UCSD-AML1 (cell line): ENCODE results near the gene RAD18.

Experiments used
- DNase-seq: peaks from one replicate; lab custom pipeline; 2025; ENCODE audit not compliant: unreplicated experiment; lab: John Stamatoyannopoulos, UW

The RAD18 gene, protein sequence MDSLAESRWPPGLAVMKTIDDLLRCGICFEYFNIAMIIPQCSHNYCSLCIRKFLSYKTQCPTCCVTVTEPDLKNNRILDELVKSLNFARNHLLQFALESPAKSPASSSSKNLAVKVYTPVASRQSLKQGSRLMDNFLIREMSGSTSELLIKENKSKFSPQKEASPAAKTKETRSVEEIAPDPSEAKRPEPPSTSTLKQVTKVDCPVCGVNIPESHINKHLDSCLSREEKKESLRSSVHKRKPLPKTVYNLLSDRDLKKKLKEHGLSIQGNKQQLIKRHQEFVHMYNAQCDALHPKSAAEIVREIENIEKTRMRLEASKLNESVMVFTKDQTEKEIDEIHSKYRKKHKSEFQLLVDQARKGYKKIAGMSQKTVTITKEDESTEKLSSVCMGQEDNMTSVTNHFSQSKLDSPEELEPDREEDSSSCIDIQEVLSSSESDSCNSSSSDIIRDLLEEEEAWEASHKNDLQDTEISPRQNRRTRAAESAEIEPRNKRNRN

DNA sequence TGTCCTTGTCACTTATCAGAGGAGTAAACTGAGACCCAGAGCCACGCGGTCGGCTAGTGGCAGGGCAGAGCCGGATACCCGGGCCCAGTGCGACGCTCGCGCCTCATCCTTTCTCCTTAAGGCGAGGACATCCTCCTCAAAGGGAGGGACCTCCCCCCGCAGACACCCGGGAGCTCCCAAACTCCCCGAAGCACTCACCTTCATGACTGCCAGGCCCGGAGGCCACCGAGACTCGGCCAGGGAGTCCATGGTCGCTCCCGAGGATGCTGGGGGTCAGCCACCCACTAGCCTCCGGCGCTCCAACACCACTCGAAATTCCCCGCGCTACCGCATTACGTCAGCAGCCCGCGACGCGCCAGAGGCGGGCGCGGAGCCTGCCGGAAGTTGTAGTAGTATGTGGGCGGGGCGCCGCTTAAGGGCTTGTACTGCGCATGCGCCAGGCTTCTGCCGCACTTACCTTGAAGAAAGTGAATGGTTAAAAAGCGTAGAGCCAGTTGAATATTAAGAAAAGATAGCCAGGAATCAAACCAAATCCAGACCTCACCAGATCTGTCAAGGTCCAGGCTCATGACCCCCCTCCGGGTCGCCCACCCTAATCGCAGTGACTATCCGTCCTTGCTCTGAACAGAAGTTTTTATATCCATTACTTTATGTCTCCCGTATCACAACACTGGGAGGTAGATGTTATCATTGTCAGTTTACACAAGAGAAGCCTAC, at the start of gene RAD18:
Gene RAD18, minus strand, starts transcription at position 336 of the 717 bp plus-strand sequence. Its CDS starts 87 bp downstream, at position 249.
- peak; percentile 92 for DNase-seq

- DNase-seq, result no peak
Measured at GRCh38 chr3:9012521-9012920, 49.2 kb upstream of the RAD18 start.

DNA sequence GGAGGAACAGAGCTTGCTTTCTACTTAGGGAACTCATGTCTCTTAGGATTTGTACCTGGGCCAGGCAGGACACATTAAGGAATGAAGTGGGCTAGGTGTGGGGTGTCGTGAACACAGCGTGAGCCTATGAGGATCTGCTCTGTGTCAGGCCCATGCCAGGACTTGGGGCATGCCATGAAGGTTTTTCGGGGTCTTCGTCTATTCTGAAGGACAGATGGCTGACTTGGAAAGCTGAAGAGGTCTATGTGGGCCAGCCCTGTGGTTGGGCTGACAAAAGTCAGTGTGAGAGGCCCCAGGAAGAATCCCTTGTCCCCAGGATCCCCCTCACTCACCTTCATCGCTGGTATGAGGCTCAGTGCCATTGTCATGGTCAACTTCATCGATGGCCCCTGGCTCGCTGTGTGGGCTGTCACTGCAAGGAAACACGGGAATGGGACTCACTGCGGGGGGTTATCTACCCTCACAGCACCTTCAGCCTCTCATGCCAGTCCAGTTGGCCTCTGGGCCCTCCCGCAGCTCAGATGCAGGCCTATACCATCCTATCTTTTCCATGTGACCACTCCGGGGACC, 46.8 kb upstream of the RAD18 start:
- no peak for DNase-seq

DNA sequence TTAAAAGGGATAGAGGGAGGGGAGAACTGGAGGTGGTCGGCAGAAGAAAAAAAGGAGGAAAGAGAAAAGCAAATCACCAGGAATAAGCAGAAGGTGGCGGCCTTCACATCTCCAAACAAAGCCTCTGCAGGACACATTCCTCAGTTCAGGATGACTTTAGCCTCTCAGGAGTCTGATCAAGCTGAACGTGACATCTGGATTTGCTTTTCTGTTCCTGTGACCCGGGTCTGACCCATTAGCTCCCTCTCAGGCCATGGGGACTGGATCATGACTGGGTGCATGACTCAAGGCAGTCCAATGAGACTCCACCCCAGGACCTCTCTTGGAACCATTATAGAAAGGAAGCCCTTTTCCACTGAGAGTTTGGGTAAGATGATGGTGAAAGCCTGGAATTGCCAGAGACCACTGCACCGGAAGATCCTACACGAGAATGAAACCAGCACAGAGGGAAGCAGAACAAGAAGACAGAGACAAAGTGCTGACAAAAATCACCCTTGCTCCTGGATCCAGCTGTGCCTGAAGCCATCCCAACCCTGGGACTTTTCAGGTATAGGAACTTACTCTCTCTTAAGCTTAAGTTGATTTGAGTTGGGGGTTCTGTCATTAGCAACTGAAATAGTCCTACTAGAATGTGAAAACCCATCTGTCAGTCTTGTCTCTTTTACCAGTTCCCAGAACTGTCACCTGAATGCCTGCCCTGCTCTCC, 45.4 kb upstream of the RAD18 start:
- DNase-seq, result no peak

GRCh38 chr3:9007928-9008327, 44.7 kb upstream of the RAD18 start:
- DNase-seq, result no peak

DNA sequence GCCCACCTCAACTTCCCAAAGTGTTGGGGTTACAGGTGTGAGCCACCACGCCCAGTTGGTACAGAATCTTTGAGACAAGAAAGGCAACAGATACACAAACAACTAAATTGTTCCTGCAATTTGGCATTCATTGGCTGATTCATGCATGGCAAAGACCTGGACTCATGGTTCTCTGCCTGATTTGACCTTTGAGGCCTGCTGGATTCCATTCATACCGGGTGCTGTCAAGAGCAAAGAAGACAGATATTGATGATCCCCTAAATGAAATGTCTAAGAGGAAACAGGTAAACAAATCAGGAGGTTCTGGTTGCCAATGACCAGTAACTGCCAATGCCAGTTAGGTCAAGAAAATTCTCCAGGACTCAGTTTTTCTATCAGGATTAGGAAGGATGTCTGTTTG, 43.9 kb upstream of the RAD18 start:
- no peak for DNase-seq

- no peak for DNase-seq
Measured at GRCh38 chr3:9000041-9000440, 36.8 kb upstream of the RAD18 start.

- no peak for DNase-seq
Measured at GRCh38 chr3:8997151-8997550, 33.9 kb upstream of the RAD18 start.

DNA sequence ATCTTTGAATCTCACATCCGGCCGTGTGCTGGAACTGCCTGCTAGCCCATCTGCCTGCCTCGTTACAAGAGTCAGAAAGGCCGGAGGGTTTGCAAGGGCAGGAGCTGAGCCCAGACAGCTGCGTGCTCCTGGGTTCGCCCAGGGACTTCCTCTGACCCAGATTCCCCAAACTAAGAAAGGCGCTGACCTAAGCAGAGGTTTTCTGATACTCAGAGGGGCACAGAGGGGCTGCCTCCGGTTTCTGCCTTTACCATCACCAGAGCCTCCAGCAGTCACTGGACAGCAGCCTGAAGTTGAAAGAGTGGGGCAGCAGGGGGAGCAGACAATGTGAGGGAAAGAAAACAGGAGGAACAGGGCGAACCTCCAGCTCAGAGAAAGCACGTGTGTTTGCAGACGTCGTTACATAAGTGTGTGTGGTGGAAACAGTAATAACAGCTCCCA, 33.4 kb upstream of the RAD18 start:
- no peak for DNase-seq

GRCh38 chr3:8996216-8996615, 32.9 kb upstream of the RAD18 start:
- no peak for DNase-seq

GRCh38 chr3:8994226-8994625, 31.0 kb upstream of the RAD18 start:
- DNase-seq, result no peak

DNA sequence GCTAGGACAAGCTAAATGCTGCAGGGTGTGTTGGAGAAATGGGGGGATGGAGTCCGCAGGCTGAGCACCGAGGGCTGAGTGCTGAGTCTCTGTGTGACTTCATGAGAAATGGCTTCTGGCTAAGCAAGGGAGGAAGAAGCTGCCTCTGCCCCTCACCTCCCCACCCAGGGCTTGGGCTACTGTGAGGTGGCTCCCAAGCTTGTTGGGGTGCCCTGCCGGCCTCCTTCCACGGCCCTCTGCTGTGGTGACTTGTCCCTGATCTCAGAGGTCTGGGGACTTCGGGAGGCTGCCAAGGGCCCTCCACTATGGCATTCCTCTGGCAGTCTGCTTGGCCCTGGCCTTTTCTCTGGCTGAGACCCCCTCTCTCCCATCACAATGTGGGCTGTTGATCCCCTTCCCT, 30.1 kb upstream of the RAD18 start:
- no peak for DNase-seq

DNA sequence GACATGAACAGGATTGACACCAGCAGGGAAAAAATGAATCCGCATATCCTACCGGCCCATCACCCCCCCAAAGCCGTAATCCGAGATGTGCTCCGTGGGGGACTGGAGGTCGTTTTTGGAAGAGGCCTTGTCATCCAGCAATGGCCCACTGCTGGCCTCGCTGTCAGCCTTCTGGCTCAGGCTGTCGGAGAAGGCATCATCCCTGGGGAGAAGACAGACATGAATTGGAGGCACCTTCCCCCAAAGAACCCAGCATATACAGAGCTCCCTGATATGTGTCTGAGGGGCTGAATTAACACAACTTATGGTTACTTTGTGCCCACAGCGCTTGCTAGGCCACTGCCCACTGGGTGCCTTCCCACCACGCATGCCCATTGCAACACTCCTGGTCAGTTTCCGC, 29.6 kb upstream of the RAD18 start:
- DNase-seq, result no peak

DNA sequence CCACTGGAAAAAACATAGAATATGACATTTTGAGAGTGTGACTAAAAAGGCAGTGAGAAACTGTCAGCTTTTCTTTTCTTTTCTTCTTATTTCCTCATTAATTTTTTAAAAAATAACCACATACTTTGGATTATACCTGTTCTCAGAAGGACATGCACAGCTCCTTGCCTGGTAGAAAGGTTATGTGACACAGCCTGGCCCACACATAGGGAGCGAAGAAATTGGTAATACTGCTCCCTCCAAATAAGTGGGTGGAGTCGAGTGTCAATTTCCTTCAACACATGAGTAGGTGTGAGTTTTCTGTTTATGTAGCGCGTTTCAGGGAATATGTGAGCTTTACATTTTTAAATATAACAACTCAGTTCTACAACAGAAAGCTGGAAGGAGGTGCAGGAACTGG, 28.9 kb upstream of the RAD18 start:
- no peak for DNase-seq

DNA sequence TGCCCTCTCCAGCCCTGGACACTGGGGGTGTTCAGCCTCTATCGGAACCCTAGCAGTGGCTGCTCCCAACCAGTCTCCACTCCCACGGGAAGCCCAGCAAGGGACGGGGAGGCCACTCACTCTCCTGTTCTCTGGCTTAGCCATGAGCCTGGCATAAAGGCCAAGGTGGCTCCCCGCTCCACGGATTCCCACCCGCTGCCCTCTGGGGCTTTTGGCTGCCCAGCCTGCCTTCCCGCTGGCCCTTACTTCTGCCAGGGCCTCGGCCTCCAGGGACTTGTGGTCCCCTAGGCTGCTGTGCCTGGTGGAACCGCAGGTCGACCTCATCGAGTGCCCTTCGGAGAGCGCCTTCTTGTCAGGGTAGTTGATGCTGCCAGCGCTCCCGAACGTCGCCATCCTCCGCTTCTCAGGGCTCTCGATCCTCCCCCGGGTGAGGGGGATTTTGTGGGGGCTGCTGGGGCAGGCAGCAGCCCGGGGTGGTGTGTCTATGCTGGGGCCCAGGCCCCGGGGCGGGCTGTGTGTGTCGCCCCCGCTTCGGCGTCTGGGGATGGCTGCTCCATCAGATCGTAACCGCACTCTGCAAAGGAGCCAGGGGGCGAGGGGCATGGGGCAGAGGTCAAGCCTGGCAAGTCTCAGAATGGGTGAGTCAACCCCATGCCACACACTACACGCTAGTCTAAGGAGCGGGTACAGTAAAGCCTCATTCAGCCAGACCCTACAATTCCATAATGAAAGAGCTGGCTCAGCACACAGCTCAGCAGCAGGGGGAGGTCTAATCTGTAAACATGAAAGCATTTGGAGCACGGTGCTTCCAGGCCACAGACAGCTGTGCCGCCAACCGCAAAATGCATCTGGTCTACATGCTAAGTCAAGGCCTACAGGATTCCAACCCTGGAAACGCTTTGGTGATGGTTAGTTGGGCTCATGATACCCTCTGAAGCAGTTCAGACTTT, 27.3 kb upstream of the RAD18 start:
- no peak for DNase-seq

GRCh38 chr3:8988791-8989558, 25.7 kb upstream of the RAD18 start:
- no peak for DNase-seq

DNA sequence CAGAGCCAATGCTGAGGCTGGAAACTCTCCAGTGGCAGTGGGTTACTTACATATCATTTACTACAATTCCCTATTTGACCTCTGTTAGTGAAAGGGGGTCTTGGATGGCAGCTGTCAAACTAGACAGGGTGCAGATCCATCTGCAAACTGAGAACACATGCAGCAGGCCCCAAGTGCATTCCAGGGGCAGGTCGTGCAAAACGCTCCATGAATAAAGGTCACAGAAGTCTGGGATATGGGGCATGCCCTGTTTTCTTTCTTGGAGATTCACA, 25.0 kb upstream of the RAD18 start:
- DNase-seq, result no peak

DNA sequence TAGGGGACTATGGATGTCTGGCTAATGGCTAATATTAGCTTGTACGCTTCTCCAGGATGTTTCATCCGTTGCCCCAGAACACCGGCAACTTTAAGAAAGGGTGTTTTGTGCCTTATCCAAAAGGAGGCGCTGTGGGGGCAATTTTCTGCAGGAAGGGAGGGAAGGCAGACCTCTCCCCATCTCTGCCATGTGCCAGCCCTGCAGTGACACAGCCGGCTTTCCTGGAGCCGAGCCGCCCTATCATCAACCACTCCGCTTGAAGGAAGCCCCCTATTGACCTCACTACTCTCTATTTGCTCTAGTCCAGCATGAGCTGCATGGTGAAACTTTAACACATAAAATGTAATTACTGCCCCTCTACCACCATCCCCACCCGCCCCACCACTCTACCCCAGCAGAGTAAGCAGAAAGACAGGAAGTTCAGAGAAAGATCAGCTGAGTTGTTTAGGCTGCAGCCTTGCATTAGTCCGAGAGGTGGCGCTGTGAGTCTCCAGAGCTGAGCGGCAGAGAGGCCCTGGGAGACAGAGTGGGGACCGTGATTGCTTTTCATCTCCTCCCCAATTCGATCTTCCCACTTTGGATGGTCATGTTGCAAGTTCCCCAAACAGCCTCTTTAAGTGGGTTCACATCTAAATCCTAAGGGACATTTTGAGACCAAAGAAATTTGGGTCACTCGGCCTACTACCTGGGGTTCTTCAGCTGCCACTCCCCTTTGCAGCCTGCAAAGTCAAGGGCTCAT, 24.5 kb upstream of the RAD18 start:
- DNase-seq, result peak; percentile 59

GRCh38 chr3:8987226-8987625, 24.0 kb upstream of the RAD18 start:
- no peak for DNase-seq
